HCT116 (cell line): ENCODE data around the gene TRPC4. TPM values are rescaled to one million over a fixed set of nuclear protein-coding genes. Genes with fewer than 3 reads are reported as not detected.

ENCODE experiments used
- ATAC-seq: fragments of 200-7000 bp; cut with Tn5 transposase; 2 replicates; pipeline ENCODE4 v1.9.1; 2020; ENCODE audit warnings: mild to moderate bottlenecking, moderate library complexity
- Bru-seq: library from RNA; stranded (reverse); fragments of 400-500 nt; gene quantifications from one replicate; lab custom pipeline; 2021; lab: Mats Ljungman, UMichigan
- BruChase-seq, 2 experiments: library from RNA; stranded (reverse); fragments of 400-500 nt; gene quantifications; one replicate each; lab custom pipeline; 2021; lab: Mats Ljungman, UMichigan
- BruUV-seq: library from RNA; stranded (reverse); fragments of 400-500 nt; replicated peaks from 2 replicates; lab custom pipeline; 2021; lab: Mats Ljungman, UMichigan
- CTCF ChIA-PET: fragments of 300-600 bp; sonication (Branson Sonifier 250); formaldehyde crosslinking; loops from one replicate; lab custom pipeline; 2021; ENCODE audit warnings: antibody characterized with exemption; lab: Charles Lee
- POLR2A ChIA-PET: fragments of 300-600, 350-600 bp; sonication (Branson Sonifier 250); formaldehyde crosslinking; loops from one replicate; lab custom pipeline; 2021; ENCODE audit warnings: antibody characterized with exemption; lab: Charles Lee
- RAD21 ChIA-PET, 2 experiments: fragments of 300-600 bp; sonication (Branson Sonifier 250); formaldehyde crosslinking; loops; one replicate each; lab custom pipeline; 2023; ENCODE audit warnings: low total read pairs in 2 of 2; ENCODE audit not compliant: uncharacterized antibody in 2 of 2, unreplicated experiment in 2 of 2, low non-redundant PET in 1 of 2; lab: Charles Lee
- DNase-seq: peaks from one replicate; pipeline ENCODE4 v3.0.0-alpha.2; 2010; ENCODE audit warnings: low read depth, low spot score
- H2AFZ ChIP-seq: fragments of 200-600 bp; shearing (Covaris generic), sonication (generic); 2 replicates; pipeline ENCODE4 v1.6.1; 2017; ENCODE audit warnings: low read depth, mixed run types, mixed read lengths, antibody characterized with exemption, low read length; ENCODE audit not compliant: poor library complexity, severe bottlenecking
- H3K27ac ChIP-seq: 2 replicates; pipeline ENCODE4 v1.5.1; 2012; ENCODE audit warnings: low read depth, low read length
- H3K27me3 ChIP-seq: fragments of 200-600 bp; sonication (generic); 2 replicates; pipeline ENCODE4 v1.6.1; 2016; ENCODE audit warnings: mixed run types, low read length, mixed read lengths; ENCODE audit not compliant: insufficient read depth
- H3K36me3 ChIP-seq, 2 experiments: fragments of 200-500 bp in 1 of 2; fragments of 200-600 bp in 1 of 2; sonication (Bioruptor generic) in 1 of 2; sonication (generic) in 1 of 2; 2 replicates each; pipeline versions ENCODE4 v1.5.1 to v1.6.1; 2014 to 2016; ENCODE audit warnings: low read length in 2 of 2, inconsistent platforms in 1 of 2, mixed read lengths in 1 of 2, mixed run types in 1 of 2; ENCODE audit not compliant: insufficient read depth in 2 of 2, control insufficient read depth in 1 of 2
- H3K4me1 ChIP-seq, 2 experiments: fragments of 200-600 bp in 1 of 2; sonication (generic) in 1 of 2; 2 replicates each; pipeline versions ENCODE4 v1.5.1 to v1.6.1; 2012 to 2017; ENCODE audit warnings: low read length in 2 of 2, inconsistent platforms in 1 of 2, mild to moderate bottlenecking in 1 of 2, mixed read lengths in 1 of 2, mixed run types in 1 of 2, moderate library complexity in 1 of 2; ENCODE audit not compliant: insufficient read depth in 2 of 2, control insufficient read depth in 1 of 2
- H3K4me2 ChIP-seq: fragments of 200-600 bp; sonication (generic); 2 replicates; pipeline ENCODE4 v1.6.1; 2017; ENCODE audit warnings: mixed run types, low read length, mixed read lengths
- H3K4me3 ChIP-seq, 2 experiments: fragments of 200-600 bp in 1 of 2; sonication (generic) in 1 of 2; replicated peaks in 1 of 2; 2 replicates each; pipeline ENCODE4 v1.5.1; 2011 to 2016; ENCODE audit warnings: low read length in 2 of 2, control low read depth in 1 of 2, low read depth in 1 of 2, mild to moderate bottlenecking in 1 of 2, mixed read lengths in 1 of 2, mixed run types in 1 of 2
- H3K79me2 ChIP-seq: fragments of 200-600 bp; sonication (generic); 2 replicates; pipeline ENCODE4 v1.6.1; 2017; ENCODE audit warnings: mild to moderate bottlenecking, mixed run types, low read length, moderate library complexity, mixed read lengths; ENCODE audit not compliant: insufficient read depth
- H3K9ac ChIP-seq: fragments of 200-600 bp; sonication (generic); 2 replicates; pipeline ENCODE4 v1.6.1; 2016; ENCODE audit warnings: low read length, mixed read lengths
- H3K9me2 ChIP-seq: fragments of 200-600 bp; sonication (generic), shearing (Covaris generic); 2 replicates; pipeline ENCODE4 v1.6.1; 2017; ENCODE audit warnings: mixed run types, mild to moderate bottlenecking, moderate library complexity; ENCODE audit not compliant: insufficient read depth
- H3K9me3 ChIP-seq, 2 experiments: fragments of 200-500 bp in 1 of 2; fragments of 200-600 bp in 1 of 2; sonication (Bioruptor generic) in 1 of 2; sonication (generic) in 1 of 2; 2 replicates each; pipeline ENCODE4 v1.6.1; 2014 to 2017; ENCODE audit warnings: low read length in 2 of 2, mixed read lengths in 2 of 2, inconsistent platforms in 1 of 2, low read depth in 1 of 2, mild to moderate bottlenecking in 1 of 2, mixed run types in 1 of 2, moderate library complexity in 1 of 2; ENCODE audit not compliant: control insufficient read depth in 1 of 2, insufficient read depth in 1 of 2
- H4K20me1 ChIP-seq: fragments of 200-600 bp; sonication (generic), shearing (Covaris generic); 2 replicates; pipeline ENCODE4 v1.6.1; 2017; ENCODE audit warnings: mixed run types, mild to moderate bottlenecking, moderate library complexity; ENCODE audit not compliant: insufficient read depth
- CBX3 ChIP-seq: IDR thresholded peaks from 2 replicates; pipeline ENCODE4 v1.6.1; 2012; ENCODE audit warnings: low read depth
- CEBPB ChIP-seq: IDR thresholded peaks from 2 replicates; pipeline ENCODE4 v1.6.1; 2012; ENCODE audit warnings: low read depth
- EGR1 ChIP-seq: IDR thresholded peaks from 2 replicates; pipeline ENCODE4 v1.6.1; 2012; ENCODE audit warnings: low read depth
- EZH2 ChIP-seq: fragments of 200-600 bp; sonication (generic); IDR thresholded peaks from 2 replicates; pipeline ENCODE4 v1.6.1; 2017; ENCODE audit warnings: antibody characterized with exemption, mixed run types
- FOSL1 ChIP-seq: IDR thresholded peaks from 2 replicates; pipeline ENCODE4 v1.6.1; 2012; ENCODE audit warnings: low read depth
- JUND ChIP-seq: IDR thresholded peaks from 2 replicates; pipeline ENCODE4 v1.6.1; 2012
- POLR2A ChIP-seq: IDR thresholded peaks from 2 replicates; pipeline ENCODE4 v1.7.0; 2011; ENCODE audit warnings: borderline replicate concordance; ENCODE audit not compliant: insufficient read depth, insufficient read length; ENCODE audit errors: extremely low read depth
- RAD21 ChIP-seq: IDR thresholded peaks from 2 replicates; pipeline ENCODE4 v1.6.1; 2012; ENCODE audit warnings: low read depth, mild to moderate bottlenecking
- SIN3A ChIP-seq: IDR thresholded peaks from 2 replicates; pipeline ENCODE4 v1.6.1; 2012; ENCODE audit warnings: low read depth
- SRF ChIP-seq: IDR thresholded peaks from 2 replicates; pipeline ENCODE4 v1.6.1; 2012; ENCODE audit warnings: low read depth
- TCF7L2 ChIP-seq: IDR thresholded peaks from 2 replicates; pipeline ENCODE4 v1.7.0; 2011; ENCODE audit warnings: borderline replicate concordance, inconsistent platforms; ENCODE audit not compliant: insufficient read depth, insufficient read length; ENCODE audit errors: extremely low read depth
- ZFX ChIP-seq: fragments of 450-650 bp; IDR thresholded peaks from 2 replicates; pipeline ENCODE4 v1.6.1; 2017
- intact Hi-C: fragments of 100-400 bp; cut with micrococcal nuclease; formaldehyde crosslinking; loops from 2 replicates; pipeline ENCODE4 v1.10.0; 2022
- long read RNA-seq: library from polyadenylated mRNA; unstranded; transcript quantifications from one replicate; pipeline ENCODE4 v2.0.0, GENCODE V29; 2021; ENCODE audit not compliant: unreplicated experiment
- polyA plus RNA-seq: library from polyadenylated mRNA; unstranded; fragments of >200 nt; gene quantifications from 2 replicates; pipeline ENCODE4 v1.2.1, GENCODE V29; 2012; ENCODE audit warnings: missing spikeins
- total RNA-seq: library from RNA; stranded (reverse); gene quantifications from one replicate; pipeline ENCODE4 v1.2.1, GENCODE V29; 2021; ENCODE audit not compliant: unreplicated experiment
- TF ChIP-seq, protein P1 (sequence below): IDR thresholded peaks from 2 replicates; pipeline ENCODE4 v1.6.1; 2012; ENCODE audit warnings: low read depth
- TF ChIP-seq, protein P2 (sequence below): IDR thresholded peaks from 2 replicates; pipeline ENCODE4 v1.6.1; 2012
- TF ChIP-seq, protein P3 (sequence below), 3 experiments: fragments of 200-600 bp in 1 of 3; sonication (generic) in 1 of 3; IDR thresholded peaks in 2 of 3; conservative IDR thresholded peaks in 1 of 3; 2 replicates each; pipeline ENCODE4 v1.5.1; 2012 to 2017; ENCODE audit warnings: low read depth in 2 of 3, low read length in 2 of 3, antibody characterized with exemption in 1 of 3, borderline replicate concordance in 1 of 3, control low read depth in 1 of 3, mild to moderate bottlenecking in 1 of 3, mixed read lengths in 1 of 3, mixed run types in 1 of 3, moderate library complexity in 1 of 3; ENCODE audit not compliant: insufficient read depth in 1 of 3

Gene TRPC4
- total RNA-seq (not detected), Bru-seq, nascent RNA (percentile 0 among the genes with signal in this experiment), BruChase-seq, experiment 1, labeled RNA remaining after a 6-hour chase (percentile 0 among the genes with signal in this experiment), BruChase-seq, experiment 2, labeled RNA remaining after a 2-hour chase (not detected)
- polyA plus RNA-seq: not detected in 2 replicates
- long read RNA-seq: 0 reads

DNA sequence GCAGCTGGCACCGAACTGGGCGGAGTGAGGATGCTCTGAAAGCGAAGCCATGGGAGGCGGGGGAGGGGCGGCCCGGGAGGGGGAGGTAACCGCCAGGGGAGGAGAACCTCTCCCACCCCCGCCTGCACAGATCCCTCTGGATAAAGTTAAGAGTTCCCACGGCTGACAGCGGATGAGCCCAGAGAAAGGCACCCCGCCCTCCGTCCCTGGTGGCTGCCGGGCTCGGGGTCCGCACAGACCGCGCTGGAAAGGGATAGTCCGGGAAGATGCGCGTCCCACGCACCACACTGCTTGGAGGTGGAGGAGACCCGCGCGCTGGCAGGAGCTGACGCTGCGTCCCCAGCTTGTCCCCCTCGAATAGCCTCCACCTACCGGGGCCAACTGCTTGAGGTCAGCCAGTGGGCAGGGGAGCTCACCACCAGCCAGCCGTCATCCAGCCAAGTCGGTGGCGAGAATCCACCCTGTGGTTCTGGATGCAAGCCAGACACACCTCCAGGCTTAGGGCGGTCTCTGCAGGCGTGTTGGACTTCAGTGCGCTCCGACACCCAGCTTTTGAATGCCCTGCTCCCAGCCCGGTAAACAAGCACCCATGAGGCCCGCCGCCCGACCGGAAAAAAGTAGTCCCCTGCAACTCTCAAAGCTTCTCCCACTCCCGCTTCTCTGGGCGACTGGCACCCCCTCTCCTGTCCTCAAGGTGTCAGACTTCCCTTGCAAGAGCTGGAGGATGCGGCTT is at the start of gene TRPC4:
TRPC4 (minus strand) TSS at position 17 of the 733 bp plus-strand sequence. CDS start 86,439 bp downstream, outside the sequence.
- ChIA-PET RAD21 (no interaction called here), POLR2A (no interaction called here), CTCF (no interaction called here)
- Histone ChIP-seq H3K4me2 (no peak within 1 kb of the TSS), H3K9ac (no peak within 1 kb of the TSS), H4K20me1 (no peaks in the 10 kb centered on the region), H3K27me3 (no peaks in the 10 kb centered on the region), H2AFZ (no peak within 1 kb of the TSS), H3K9me3 (peaks cover 0 to 11% of the 10 kb centered on the region in 2 experiments; a peak in 3 of 4 replicates), H3K9me2 (no peaks in the 10 kb centered on the region), H3K27ac (no peak within 1 kb of the TSS), H3K36me3 (no peaks in the 10 kb centered on the region; a peak in 1 of 4 replicates), H3K79me2 (no peaks in the 10 kb centered on the region), H3K4me3 (no peak within 1 kb of the TSS), H3K4me1 (no peaks in the 10 kb centered on the region)
- intact Hi-C loops: no loop called here
- BruUV-seq: no TSS peak
- no peak for TF ChIP-seq CBX3
- no peak for ATAC-seq
- no peak for DNase-seq

DNA sequence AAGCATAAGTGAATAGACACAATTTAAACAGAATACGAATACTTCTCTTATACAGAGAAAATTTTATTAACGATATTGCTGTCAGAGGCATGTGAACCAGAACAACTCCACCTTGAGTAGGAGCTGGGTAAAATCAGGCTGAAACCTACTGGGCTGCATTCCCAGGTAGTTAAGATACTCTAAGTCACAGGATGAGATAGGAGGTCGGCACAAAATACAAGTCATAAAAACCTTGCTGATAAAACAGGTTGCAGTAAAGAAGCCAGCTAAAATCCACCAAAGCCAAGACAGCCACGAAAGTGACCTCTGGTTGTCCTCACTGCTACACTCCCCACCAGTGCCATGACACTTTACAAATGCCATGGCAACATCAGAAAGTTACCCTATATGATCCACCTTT is 49.2 kb upstream of the TRPC4 start:
- Histone ChIP-seq H3K79me2 (no peaks in the 10 kb centered on the region), H2AFZ (no peak overlapping the region), H3K27ac (no peak overlapping the region), H3K4me3 (no peak overlapping the region), H3K4me2 (no peak overlapping the region), H3K27me3 (no peaks in the 10 kb centered on the region), H4K20me1 (no peaks in the 10 kb centered on the region), H3K36me3 (no peaks in the 10 kb centered on the region), H3K9me2 (no peaks in the 10 kb centered on the region), H3K9ac (no peak overlapping the region), H3K4me1 (no peaks in the 10 kb centered on the region), H3K9me3 (peaks cover 18 to 20% of the 10 kb centered on the region in 2 experiments; a peak in 2 of 4 replicates)
- ChIA-PET RAD21 (no interaction called here), CTCF (no interaction called here), POLR2A (no interaction called here)
- DNase-seq (no peak), ATAC-seq (no peak)
- intact Hi-C loops: no loop called here
- no TSS peak for BruUV-seq
- TF ChIP-seq SIN3A: no peak
- TF ChIP-seq FOSL1: no peak
- TF ChIP-seq EGR1: no peak
- TF ChIP-seq RAD21: no peak
- TF ChIP-seq ZFX: no peak
- TF ChIP-seq, protein P1, sequence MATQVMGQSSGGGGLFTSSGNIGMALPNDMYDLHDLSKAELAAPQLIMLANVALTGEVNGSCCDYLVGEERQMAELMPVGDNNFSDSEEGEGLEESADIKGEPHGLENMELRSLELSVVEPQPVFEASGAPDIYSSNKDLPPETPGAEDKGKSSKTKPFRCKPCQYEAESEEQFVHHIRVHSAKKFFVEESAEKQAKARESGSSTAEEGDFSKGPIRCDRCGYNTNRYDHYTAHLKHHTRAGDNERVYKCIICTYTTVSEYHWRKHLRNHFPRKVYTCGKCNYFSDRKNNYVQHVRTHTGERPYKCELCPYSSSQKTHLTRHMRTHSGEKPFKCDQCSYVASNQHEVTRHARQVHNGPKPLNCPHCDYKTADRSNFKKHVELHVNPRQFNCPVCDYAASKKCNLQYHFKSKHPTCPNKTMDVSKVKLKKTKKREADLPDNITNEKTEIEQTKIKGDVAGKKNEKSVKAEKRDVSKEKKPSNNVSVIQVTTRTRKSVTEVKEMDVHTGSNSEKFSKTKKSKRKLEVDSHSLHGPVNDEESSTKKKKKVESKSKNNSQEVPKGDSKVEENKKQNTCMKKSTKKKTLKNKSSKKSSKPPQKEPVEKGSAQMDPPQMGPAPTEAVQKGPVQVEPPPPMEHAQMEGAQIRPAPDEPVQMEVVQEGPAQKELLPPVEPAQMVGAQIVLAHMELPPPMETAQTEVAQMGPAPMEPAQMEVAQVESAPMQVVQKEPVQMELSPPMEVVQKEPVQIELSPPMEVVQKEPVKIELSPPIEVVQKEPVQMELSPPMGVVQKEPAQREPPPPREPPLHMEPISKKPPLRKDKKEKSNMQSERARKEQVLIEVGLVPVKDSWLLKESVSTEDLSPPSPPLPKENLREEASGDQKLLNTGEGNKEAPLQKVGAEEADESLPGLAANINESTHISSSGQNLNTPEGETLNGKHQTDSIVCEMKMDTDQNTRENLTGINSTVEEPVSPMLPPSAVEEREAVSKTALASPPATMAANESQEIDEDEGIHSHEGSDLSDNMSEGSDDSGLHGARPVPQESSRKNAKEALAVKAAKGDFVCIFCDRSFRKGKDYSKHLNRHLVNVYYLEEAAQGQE: no peak
- TF ChIP-seq, protein P2, sequence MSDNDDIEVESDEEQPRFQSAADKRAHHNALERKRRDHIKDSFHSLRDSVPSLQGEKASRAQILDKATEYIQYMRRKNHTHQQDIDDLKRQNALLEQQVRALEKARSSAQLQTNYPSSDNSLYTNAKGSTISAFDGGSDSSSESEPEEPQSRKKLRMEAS: no peak
- TF ChIP-seq SRF: no peak
- TF ChIP-seq, protein P3, sequence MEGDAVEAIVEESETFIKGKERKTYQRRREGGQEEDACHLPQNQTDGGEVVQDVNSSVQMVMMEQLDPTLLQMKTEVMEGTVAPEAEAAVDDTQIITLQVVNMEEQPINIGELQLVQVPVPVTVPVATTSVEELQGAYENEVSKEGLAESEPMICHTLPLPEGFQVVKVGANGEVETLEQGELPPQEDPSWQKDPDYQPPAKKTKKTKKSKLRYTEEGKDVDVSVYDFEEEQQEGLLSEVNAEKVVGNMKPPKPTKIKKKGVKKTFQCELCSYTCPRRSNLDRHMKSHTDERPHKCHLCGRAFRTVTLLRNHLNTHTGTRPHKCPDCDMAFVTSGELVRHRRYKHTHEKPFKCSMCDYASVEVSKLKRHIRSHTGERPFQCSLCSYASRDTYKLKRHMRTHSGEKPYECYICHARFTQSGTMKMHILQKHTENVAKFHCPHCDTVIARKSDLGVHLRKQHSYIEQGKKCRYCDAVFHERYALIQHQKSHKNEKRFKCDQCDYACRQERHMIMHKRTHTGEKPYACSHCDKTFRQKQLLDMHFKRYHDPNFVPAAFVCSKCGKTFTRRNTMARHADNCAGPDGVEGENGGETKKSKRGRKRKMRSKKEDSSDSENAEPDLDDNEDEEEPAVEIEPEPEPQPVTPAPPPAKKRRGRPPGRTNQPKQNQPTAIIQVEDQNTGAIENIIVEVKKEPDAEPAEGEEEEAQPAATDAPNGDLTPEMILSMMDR (IDR thresholded peaks at IDR 0.05 in 2 of 3, conservative IDR thresholded peaks at IDR 0.05 in 1 of 3; ENCODE audit: borderline replicate concordance in 1 of 3, insufficient read depth in 1 of 3, low read depth in 2 of 3, low read length in 2 of 3): no peak
- TF ChIP-seq JUND: no peak
- no peak for TF ChIP-seq TCF7L2
- no peak for TF ChIP-seq EZH2
- TF ChIP-seq CEBPB: no peak
- TF ChIP-seq POLR2A: no peak
